Adrenal gland (tissue), 5 donors: ENCODE data around the gene FAM219B.

Experiments used
- CTCF ChIP-seq, 6 experiments: fragments of 450-650 bp in 4 of 6; fragments of 200-600 bp in 2 of 6; sonication (generic) in 1 of 6; IDR thresholded peaks; 1 replicate in 5 of 6; 2 replicates in 1 of 6; pipeline versions ENCODE4 v1.5.1 to v1.8.0; 2016 to 2021; ENCODE audit warnings: antibody characterized with exemption in 6 of 6, mild to moderate bottlenecking in 2 of 6, moderate library complexity in 1 of 6
- POLR2A ChIP-seq, 2 donors: fragments of 450-650 bp; IDR thresholded peaks; one replicate each; pipeline ENCODE4 v1.6.1; 2017; ENCODE audit warnings: antibody characterized with exemption in 2 of 2, mild to moderate bottlenecking in 2 of 2, moderate library complexity in 1 of 2
- donor health status: DM: no; HTN: no; CAD: no.

GRCh38 chr15:74955796-74956647, 49.4 kb upstream of the FAM219B start:
- TF ChIP-seq POLR2A (IDR thresholded peaks at IDR 0.05) (no peak), CTCF (IDR thresholded peaks at IDR 0.05) (peak in 5 of 6 experiments; percentile 21 to 53 (median 42))
